OCI-LY3 (cell line): ENCODE data around the gene LIMA1.

ENCODE experiments used
- CTCF ChIP-seq: fragments of 200-600, 300-600 bp; sonication (generic); IDR thresholded peaks from 2 replicates; pipeline ENCODE4 v1.5.1; 2014; ENCODE audit warnings: antibody characterized with exemption, low read length, low read depth
- EZH2phosphoT487 ChIP-seq: fragments of 200-600 bp; shearing (Covaris generic); IDR thresholded peaks from 2 replicates; pipeline ENCODE4 v1.6.1; 2018; ENCODE audit warnings: antibody characterized with exemption, mixed run types, low read depth

- TF ChIP-seq CTCF (no peak), EZH2phosphoT487 (no peak)
Measured at GRCh38 chr12:50221228-50222008, 61.9 kb downstream of the LIMA1 start.
